ES-I3 (cell line): Measurements from ENCODE around the gene TOP2B.
A peak's percentile ranks its signal among the peaks of the same experiment; 100 is the strongest.

Experiments
- H3K36me3 ChIP-seq: 2 replicates; pipeline ENCODE4 v1.6.1; 2013; ENCODE audit warnings: mild to moderate bottlenecking, low read length, control low read depth, moderate library complexity; ENCODE audit not compliant: insufficient read depth
- H3K4me1 ChIP-seq: 2 replicates; pipeline ENCODE4 v1.6.1; 2013; ENCODE audit warnings: mild to moderate bottlenecking, control low read depth, low read length; ENCODE audit not compliant: insufficient read depth
- H3K9ac ChIP-seq: 2 replicates; pipeline ENCODE4 v1.6.1; 2013; ENCODE audit warnings: low read depth, mild to moderate bottlenecking, low read length, moderate library complexity
- H3K9me3 ChIP-seq: 2 replicates; pipeline ENCODE4 v1.6.1; 2013; ENCODE audit warnings: mild to moderate bottlenecking, low read length, moderate library complexity; ENCODE audit not compliant: control insufficient read depth, insufficient read depth

TOP2B gene

GRCh38 chr3:25687742-25688141, 23.0 kb upstream of the TOP2B start:
- Histone ChIP-seq H3K9me3 (no peaks in the 10 kb centered on the region), H3K4me1 (no peaks in the 10 kb centered on the region)

GRCh38 chr3:25686766-25687165, 22.1 kb upstream of the TOP2B start:
- Histone ChIP-seq H3K36me3 (no peaks in the 10 kb centered on the region), H3K9me3 (no peaks in the 10 kb centered on the region), H3K4me1 (no peaks in the 10 kb centered on the region), H3K9ac (no peak overlapping the region)

More at GRCh38 chr3:25687742-25688141, 23.0 kb upstream of the TOP2B start:
- Histone ChIP-seq H3K9ac (no peak overlapping the region), H3K36me3 (no peaks in the 10 kb centered on the region)

GRCh38 chr3:25683882-25684281, 19.2 kb upstream of the TOP2B start:
- Histone ChIP-seq H3K9me3 (no peaks in the 10 kb centered on the region), H3K9ac (no peak overlapping the region), H3K36me3 (no peaks in the 10 kb centered on the region), H3K4me1 (no peaks in the 10 kb centered on the region)

GRCh38 chr3:25683410-25683809, 18.7 kb upstream of the TOP2B start:
- Histone ChIP-seq H3K4me1 (no peaks in the 10 kb centered on the region), H3K9ac (no peak overlapping the region), H3K9me3 (no peaks in the 10 kb centered on the region), H3K36me3 (no peaks in the 10 kb centered on the region)

- Histone ChIP-seq H3K9me3 (no peaks in the 10 kb centered on the region), H3K36me3 (no peaks in the 10 kb centered on the region), H3K9ac (no peak overlapping the region), H3K4me1 (no peaks in the 10 kb centered on the region)
Observed at GRCh38 chr3:25679642-25680302, 15.1 kb upstream of the TOP2B start.

GRCh38 chr3:25679166-25679565, 14.5 kb upstream of the TOP2B start:
- H3K9me3 ChIP-seq = no peaks in the 10 kb centered on the region
- no peak overlapping the region for H3K9ac ChIP-seq

GRCh38 chr3:25678581-25678980, 13.9 kb upstream of the TOP2B start:
- no peaks in the 10 kb centered on the region for H3K9me3 ChIP-seq
- no peaks in the 10 kb centered on the region for H3K36me3 ChIP-seq
- H3K9ac ChIP-seq = no peak overlapping the region
- no peaks in the 10 kb centered on the region for H3K4me1 ChIP-seq

More at GRCh38 chr3:25679166-25679565, 14.5 kb upstream of the TOP2B start:
- no peaks in the 10 kb centered on the region for H3K36me3 ChIP-seq
- no peaks in the 10 kb centered on the region for H3K4me1 ChIP-seq

- Histone ChIP-seq H3K9me3 (no peaks in the 10 kb centered on the region), H3K9ac (no peak overlapping the region), H3K36me3 (no peaks in the 10 kb centered on the region), H3K4me1 (no peaks in the 10 kb centered on the region)
Observed at GRCh38 chr3:25677121-25677520, 12.4 kb upstream of the TOP2B start.

- no peaks in the 10 kb centered on the region for H3K9me3 ChIP-seq
- no peak overlapping the region for H3K9ac ChIP-seq
- no peaks in the 10 kb centered on the region for H3K36me3 ChIP-seq
Observed at GRCh38 chr3:25674670-25675069, 10.0 kb upstream of the TOP2B start.

GRCh38 chr3:25673738-25674298, 9.1 kb upstream of the TOP2B start:
- Histone ChIP-seq H3K9ac (no peak overlapping the region), H3K9me3 (no peaks in the 10 kb centered on the region), H3K36me3 (no peaks in the 10 kb centered on the region), H3K4me1 (no peaks in the 10 kb centered on the region)

More at GRCh38 chr3:25674670-25675069, 10.0 kb upstream of the TOP2B start:
- no peaks in the 10 kb centered on the region for H3K4me1 ChIP-seq

- Histone ChIP-seq H3K4me1 (peaks cover 17% of the 10 kb centered on the region; the same call in 1 of the 2 replicates), H3K36me3 (no peaks in the 10 kb centered on the region), H3K9me3 (no peaks in the 10 kb centered on the region), H3K9ac (peak overlapping the region; percentile 94; the same call in 1 of the 2 replicates)
Observed at GRCh38 chr3:25665315-25666280, 891 bp upstream of the TOP2B start.

- H3K9me3 ChIP-seq = no peaks in the 10 kb centered on the region
- H3K4me1 ChIP-seq = peaks cover 19% of the 10 kb centered on the region; the same call in 1 of the 2 replicates
- H3K9ac ChIP-seq = peak overlapping the region; percentile 94
- H3K36me3 ChIP-seq = no peaks in the 10 kb centered on the region
Observed at GRCh38 chr3:25663869-25664811, 567 bp downstream of the TOP2B start.

- Histone ChIP-seq H3K9me3 (no peaks in the 10 kb centered on the region), H3K4me1 (peaks cover 22% of the 10 kb centered on the region; the same call in 1 of the 2 replicates), H3K36me3 (no peaks in the 10 kb centered on the region), H3K9ac (peak overlapping the region; percentile 94)
Observed at GRCh38 chr3:25663347-25663868, 1.3 kb downstream of the TOP2B start.
